Activated T-cell treated with anti-CD3 and anti-CD28 coated beads, Interleukin-2, amount 50 U/mL, for 4 hours (primary cell): ENCODE data around the gene NAPSA. TPM values are rescaled to one million over a fixed set of nuclear protein-coding genes. Genes with fewer than 3 reads are reported as not detected.
"Not testable (repeated sequence)": the region's sequence is repeated elsewhere in the genome, so short reads cannot be mapped to it uniquely, and the experiment has no call there.

Source experiments
- ATAC-seq, 2 donors: fragments of 200-7000 bp; cut with Tn5 transposase; one replicate each; pipeline ENCODE4 v1.10.0; 2021
- DNase-seq: peaks from one replicate; pipeline ENCODE4 v3.0.0-alpha.2; 2020
- H3K27me3 Mint-ChIP-seq: one replicate; pipeline ENCODE4 v1.8.0; 2021; ENCODE audit warnings: low read depth, mixed read lengths
- H3K36me3 Mint-ChIP-seq: one replicate; pipeline ENCODE4 v1.8.0; 2022; ENCODE audit warnings: mixed read lengths; ENCODE audit not compliant: insufficient read depth
- H3K4me1 Mint-ChIP-seq: one replicate; pipeline ENCODE4 v1.8.0; 2021; ENCODE audit warnings: low read depth, mixed read lengths
- H3K4me3 Mint-ChIP-seq: one replicate; pipeline ENCODE4 v1.8.0; 2021; ENCODE audit warnings: mild to moderate bottlenecking, moderate library complexity, mixed read lengths
- H3K9me3 Mint-ChIP-seq: one replicate; pipeline ENCODE4 v1.8.0; 2021; ENCODE audit warnings: mixed read lengths
- total RNA-seq, 3 donors: library from RNA; stranded (reverse); gene quantifications; one replicate each; pipeline ENCODE4 v1.2.1, GENCODE V29; 2021

The NAPSA gene
- total RNA-seq, 3 donors from 2014 or later, result 9.1 to 21.1 (median 10.4) TPM

- Mint-ChIP-seq H3K27me3 (peaks cover 41% of the 10 kb centered on the region), H3K9me3 (no peaks in the 10 kb centered on the region), H3K36me3 (no peaks in the 10 kb centered on the region), H3K4me1 (peaks cover 52% of the 10 kb centered on the region), H3K4me3 (peak overlapping the region; percentile 74)
- ATAC-seq (peak; percentile 64 to 73), DNase-seq (peak; percentile 88)
These were observed 32.2 kb downstream of the NAPSA start for GRCh38 chr19:50333235-50333736.

- no peak for DNase-seq
- H3K27me3 Mint-ChIP-seq, result peaks cover 46% of the 10 kb centered on the region
- no peaks in the 10 kb centered on the region for H3K9me3 Mint-ChIP-seq
- H3K36me3 Mint-ChIP-seq, result no peaks in the 10 kb centered on the region
- ATAC-seq, result no peak
- H3K4me1 Mint-ChIP-seq, result peaks cover 56% of the 10 kb centered on the region
- H3K4me3 Mint-ChIP-seq, result peak overlapping the region; percentile 35
These were observed 33.0 kb downstream of the NAPSA start for GRCh38 chr19:50332244-50333038.

- ATAC-seq (no peak), DNase-seq (no peak)
- H3K4me1 Mint-ChIP-seq, result peaks cover 62% of the 10 kb centered on the region
- no peaks in the 10 kb centered on the region for H3K9me3 Mint-ChIP-seq
- H3K4me3 Mint-ChIP-seq, result peak overlapping the region; percentile 31
- peaks cover 51% of the 10 kb centered on the region for H3K27me3 Mint-ChIP-seq
- H3K36me3 Mint-ChIP-seq, result no peaks in the 10 kb centered on the region
These were observed 33.5 kb downstream of the NAPSA start for GRCh38 chr19:50331994-50332243.

- Mint-ChIP-seq H3K4me3 (peak overlapping the region; percentile 51), H3K4me1 (peaks cover 64% of the 10 kb centered on the region), H3K9me3 (no peaks in the 10 kb centered on the region), H3K36me3 (no peaks in the 10 kb centered on the region), H3K27me3 (peaks cover 56% of the 10 kb centered on the region)
- ATAC-seq, result no peak
- no peak for DNase-seq
These were observed 34.0 kb downstream of the NAPSA start for GRCh38 chr19:50331221-50331993.

- DNase-seq (peak; percentile 52), ATAC-seq (peak; percentile 38 to 44)
- Mint-ChIP-seq H3K4me3 (peak overlapping the region; percentile 70), H3K27me3 (peaks cover 59% of the 10 kb centered on the region), H3K36me3 (no peaks in the 10 kb centered on the region), H3K9me3 (no peaks in the 10 kb centered on the region), H3K4me1 (peaks cover 66% of the 10 kb centered on the region)
These were observed 34.9 kb downstream of the NAPSA start for GRCh38 chr19:50330365-50331078.

GRCh38 chr19:50329926-50330294 is 35.5 kb downstream of the NAPSA start:
- H3K27me3 Mint-ChIP-seq, result peaks cover 57% of the 10 kb centered on the region
- H3K36me3 Mint-ChIP-seq, result not testable (repeated sequence)

GRCh38 chr19:50329146-50329925 is 36.1 kb downstream of the NAPSA start, which contains the start of gene KCNC3:
KCNC3 (minus strand) TSS chr19:50329377; CDS start chr19:50329082, 295 bp downstream.
- peaks cover 60% of the 10 kb centered on the region for H3K4me1 Mint-ChIP-seq
- ATAC-seq, result peak; percentile 58 to 65
- H3K36me3 Mint-ChIP-seq, result no peaks in the 10 kb centered on the region
- DNase-seq, result peak; percentile 82
- peaks cover 59% of the 10 kb centered on the region for H3K27me3 Mint-ChIP-seq
- no peaks in the 10 kb centered on the region for H3K9me3 Mint-ChIP-seq
- peak within 1 kb of the TSS; percentile 70 for H3K4me3 Mint-ChIP-seq

More at GRCh38 chr19:50329926-50330294, 35.5 kb downstream of the NAPSA start:
- H3K4me3 Mint-ChIP-seq, result peak overlapping the region; percentile 70
- peaks cover 60% of the 10 kb centered on the region for H3K4me1 Mint-ChIP-seq
- not testable (repeated sequence) for ATAC-seq, H3K9me3 Mint-ChIP-seq, DNase-seq

- Mint-ChIP-seq H3K4me1 (peaks cover 56% of the 10 kb centered on the region), H3K9me3 (no peaks in the 10 kb centered on the region), H3K4me3 (no peak overlapping the region), H3K27me3 (peaks cover 60% of the 10 kb centered on the region), H3K36me3 (no peaks in the 10 kb centered on the region)
- DNase-seq, result no peak
- ATAC-seq, result no peak
These were observed 36.6 kb downstream of the NAPSA start for GRCh38 chr19:50328873-50329145.

GRCh38 chr19:50328224-50328872 is 37.1 kb downstream of the NAPSA start:
- peaks cover 51% of the 10 kb centered on the region for H3K4me1 Mint-ChIP-seq
- H3K36me3 Mint-ChIP-seq, result no peaks in the 10 kb centered on the region
- DNase-seq, result no peak
- peaks cover 60% of the 10 kb centered on the region for H3K27me3 Mint-ChIP-seq
- no peaks in the 10 kb centered on the region for H3K9me3 Mint-ChIP-seq
- H3K4me3 Mint-ChIP-seq, result no peak overlapping the region
- ATAC-seq, result peak; percentile 7

GRCh38 chr19:50327461-50328223 is 37.8 kb downstream of the NAPSA start:
- Mint-ChIP-seq H3K27me3 (peaks cover 56% of the 10 kb centered on the region), H3K36me3 (no peaks in the 10 kb centered on the region), H3K4me3 (peak overlapping the region; percentile 65), H3K9me3 (no peaks in the 10 kb centered on the region), H3K4me1 (peaks cover 48% of the 10 kb centered on the region)
- no peak for ATAC-seq
- no peak for DNase-seq

GRCh38 chr19:50327013-50327412 is 38.4 kb downstream of the NAPSA start:
- H3K4me1 Mint-ChIP-seq, result peaks cover 42% of the 10 kb centered on the region
- peaks cover 50% of the 10 kb centered on the region for H3K27me3 Mint-ChIP-seq
- DNase-seq, result no peak

GRCh38 chr19:50326101-50326664 is 39.3 kb downstream of the NAPSA start:
- peaks cover 44% of the 10 kb centered on the region for H3K27me3 Mint-ChIP-seq
- ATAC-seq (no peak), DNase-seq (no peak)
- no peaks in the 10 kb centered on the region for H3K9me3 Mint-ChIP-seq
- H3K4me1 Mint-ChIP-seq, result peaks cover 34% of the 10 kb centered on the region
- H3K4me3 Mint-ChIP-seq, result no peak overlapping the region
- H3K36me3 Mint-ChIP-seq, result no peaks in the 10 kb centered on the region

More at GRCh38 chr19:50327013-50327412, 38.4 kb downstream of the NAPSA start:
- Mint-ChIP-seq H3K36me3 (no peaks in the 10 kb centered on the region), H3K9me3 (no peaks in the 10 kb centered on the region), H3K4me3 (peak overlapping the region; percentile 65)
- ATAC-seq, result no peak
